ENCODE measurements around the gene DNASE1L3. TPM values are rescaled to one million over a fixed set of nuclear protein-coding genes. Genes with fewer than 3 reads are reported as not detected.
"Not testable (repeated sequence)": the region's sequence is repeated elsewhere in the genome, so short reads cannot be mapped to it uniquely, and the experiment has no call there.

Gene DNASE1L3
- polyA plus RNA-seq, 2 of the 4 experiments (the other 2 are of a cell fraction) = 0.19 TPM; not detected in 1

DNA sequence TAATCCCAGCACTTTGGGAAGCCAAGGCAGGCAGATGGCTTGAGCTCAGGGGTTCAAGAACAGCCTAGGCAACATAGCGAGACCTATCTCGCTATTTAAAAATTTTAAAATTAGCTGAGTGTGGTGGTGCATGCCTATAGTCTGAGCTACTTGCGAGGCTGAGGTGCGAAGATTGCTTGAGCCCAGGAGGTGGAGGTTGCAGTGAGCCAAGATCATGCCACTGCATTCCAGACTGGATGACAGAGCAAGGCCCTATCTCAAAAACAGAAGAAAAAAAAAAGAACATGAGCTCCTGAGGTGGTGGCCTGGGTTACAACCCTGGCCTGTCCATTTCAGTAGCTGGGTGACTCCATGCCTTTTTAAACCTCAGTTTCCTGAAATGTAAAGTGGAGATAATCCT, 7.2 kb downstream of the DNASE1L3 start:
- DNase-seq (ENCODE audit: low read depth in 1 of 2, low spot score in 1 of 2) (no peak), ATAC-seq (no peak), FAIRE-seq (no peak)
- Histone ChIP-seq H3K9me3 (no peaks in the 10 kb centered on the region), H3K4me1 (peaks cover 10% of the 10 kb centered on the region; the same call in 2 of the 3 replicates), H3K4me3 (no peak overlapping the region), H3K4me2 (no peak overlapping the region), H3K27ac (no peak overlapping the region)
- ChIA-PET POLR2A (no interaction called here), CTCF (interaction anchor here (1.3 to 5.3 kb wide), 5 partner anchors 11 to 102 kb away, joined by 3 to 28 read pairs (median 8); no protein-coding TSS in a partner anchor)
- TF ChIP-seq TP53 (CRISPR knock-in tag; IDR thresholded peaks at IDR 0.05) (no peak), EP300 (IDR thresholded peaks at IDR 0.05) (no peak), JUN (IDR thresholded peaks at IDR 0.05) (no peak), SREBF2 (IDR thresholded peaks at IDR 0.05) (no peak), CBX8 (IDR thresholded peaks at IDR 0.05) (no peak)
- WGBS (ENCODE audit: missing lambda C conversion rate) = 91% methylated on average over 4 of the region's 4 CpGs

DNA sequence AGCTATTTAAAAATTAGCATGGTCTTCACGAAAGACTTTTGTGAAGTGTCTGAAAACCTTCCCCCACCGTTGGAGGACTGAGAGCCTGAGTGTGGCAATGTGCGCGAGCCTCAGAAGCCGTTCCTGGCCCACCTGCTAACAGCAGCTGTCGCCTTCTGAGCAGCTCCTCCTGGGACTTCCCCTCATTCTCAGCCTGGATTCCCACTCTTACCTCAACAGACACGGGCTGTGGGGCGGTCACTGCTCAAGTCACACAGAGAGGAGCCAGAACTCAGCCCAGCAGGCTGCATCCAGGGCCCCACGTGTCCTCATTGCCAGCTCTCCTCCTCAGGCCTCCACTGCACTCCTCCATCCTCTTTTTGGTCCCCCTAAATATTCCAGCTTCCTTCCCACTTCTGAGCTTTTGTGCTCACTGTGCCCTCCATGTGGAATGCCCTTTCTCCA, 7.8 kb downstream of the DNASE1L3 start:
- no peak for ATAC-seq
- WGBS (ENCODE audit: missing lambda C conversion rate) = 72% methylated on average over 9 of the region's 9 CpGs
- no peak for DNase-seq (ENCODE audit: low read depth in 1 of 2, low spot score in 1 of 2)
- H3K4me3 ChIP-seq = no peak overlapping the region
- H3K27ac ChIP-seq = no peak overlapping the region
- POLR2A ChIA-PET = no interaction called here
- no peaks in the 10 kb centered on the region for H3K9me3 ChIP-seq
- no peak overlapping the region for H3K4me2 ChIP-seq
- CTCF ChIA-PET = interaction anchor here (0.6 to 5.3 kb wide), 7 partner anchors 11 to 261 kb away, joined by 3 to 28 read pairs (median 4); no protein-coding TSS in a partner anchor
- no peak for FAIRE-seq
- TF ChIP-seq CHD4 (IDR thresholded peaks at IDR 0.05; ENCODE audit: borderline replicate concordance) = no peak
- TF ChIP-seq USF2 (IDR thresholded peaks at IDR 0.05) = no peak
- TF ChIP-seq, protein P1, sequence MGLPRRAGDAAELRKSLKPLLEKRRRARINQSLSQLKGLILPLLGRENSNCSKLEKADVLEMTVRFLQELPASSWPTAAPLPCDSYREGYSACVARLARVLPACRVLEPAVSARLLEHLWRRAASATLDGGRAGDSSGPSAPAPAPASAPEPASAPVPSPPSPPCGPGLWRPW (IDR thresholded peaks at IDR 0.05) = no peak
- TF ChIP-seq KDM5A (IDR thresholded peaks at IDR 0.05) = no peak
- TF ChIP-seq EP300 (IDR thresholded peaks at IDR 0.05) = no peak
- TF ChIP-seq RCOR1 (IDR thresholded peaks at IDR 0.05; ENCODE audit: low read depth, low read length) = no peak
- TF ChIP-seq POLR2A (IDR thresholded peaks at IDR 0.05; ENCODE audit: low read length) = no peak
- TF ChIP-seq SREBF2 (IDR thresholded peaks at IDR 0.05) = no peak
- no peak for TF ChIP-seq GATA3 (IDR thresholded peaks at IDR 0.05; ENCODE audit: borderline replicate concordance)
- no peak for TF ChIP-seq HEYL (CRISPR knock-in tag; IDR thresholded peaks at IDR 0.05)
- TF ChIP-seq NPAS2 (CRISPR knock-in tag; IDR thresholded peaks at IDR 0.05; ENCODE audit: borderline replicate concordance) = no peak
- TF ChIP-seq ZSCAN20 (CRISPR knock-in tag; IDR thresholded peaks at IDR 0.05) = no peak
- peaks cover 10% of the 10 kb centered on the region; the same call in 2 of the 3 replicates for H3K4me1 ChIP-seq

GRCh38 chr3:58201451-58201850, 9.3 kb downstream of the DNASE1L3 start:
- H3K4me1 ChIP-seq; DNase-seq (ENCODE audit: low read depth in 1 of 2, low spot score in 1 of 2); H3K27ac ChIP-seq; FAIRE-seq; ATAC-seq; H3K4me2 ChIP-seq; H3K4me3 ChIP-seq; H3K9me3 ChIP-seq: not testable (repeated sequence)
- 37% methylated on average over 3 of the region's 3 CpGs for WGBS (ENCODE audit: missing lambda C conversion rate)
- ChIA-PET POLR2A (interaction anchor here (0.6 kb wide), 1 partner anchor 49 kb away, joined by 3 read pairs; no protein-coding TSS in a partner anchor), CTCF (interaction anchor here (1.1 to 5.3 kb wide), 3 partner anchors 12 to 105 kb away, joined by 4 to 28 read pairs (median 18); partner anchors contain the start of genes HTD2 and RPP14)

DNA sequence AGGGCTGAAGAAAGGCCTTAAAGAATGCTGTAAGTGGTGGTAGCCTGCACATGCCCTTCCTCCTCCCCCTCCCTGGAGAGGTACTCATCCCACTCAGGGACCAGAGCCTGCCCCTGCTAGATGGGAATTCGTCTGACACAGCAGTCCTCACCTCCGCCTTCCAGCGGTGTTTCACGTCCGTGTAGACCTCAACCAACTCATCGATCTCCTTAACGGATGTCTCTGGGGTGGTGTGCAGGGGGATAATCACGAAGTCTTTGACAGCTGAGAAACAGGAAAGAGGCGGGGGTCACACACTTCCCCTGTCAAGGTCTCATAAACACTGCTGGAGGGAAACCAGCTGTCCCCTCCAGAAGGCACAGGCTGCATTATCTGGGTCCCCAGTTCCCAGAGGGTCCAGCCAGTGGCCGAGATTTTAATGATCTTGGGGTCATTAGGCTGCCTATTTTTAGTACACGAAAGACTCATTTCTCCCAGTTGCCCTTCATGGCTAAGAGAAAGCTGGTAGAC, 9.9 kb downstream of the DNASE1L3 start:
- H3K4me2 ChIP-seq = no peak overlapping the region
- no peak overlapping the region for H3K4me3 ChIP-seq
- ATAC-seq = 0 out of 6 replicates have a peak, but pooled peaks of 1 of the 2 experiments have one; percentile 21
- no peak overlapping the region for H3K27ac ChIP-seq
- CTCF ChIA-PET = interaction anchor here (1.1 to 5.3 kb wide), 6 partner anchors 12 to 105 kb away, joined by 3 to 28 read pairs (median 4); partner anchors contain the start of genes ABHD6, HTD2 and RPP14
- no peak for DNase-seq (ENCODE audit: low read depth in 1 of 2, low spot score in 1 of 2)
- POLR2A ChIA-PET = interaction anchor here (1.4 kb wide), 1 partner anchor 105 kb away, joined by 4 read pairs; the partner anchor contains the start of genes HTD2 and RPP14
- H3K4me1 ChIP-seq = no peaks in the 10 kb centered on the region; the same call in 2 of the 3 replicates
- H3K9me3 ChIP-seq = no peaks in the 10 kb centered on the region
- no peak for FAIRE-seq
- 72% methylated on average over 11 of the region's 11 CpGs for WGBS (ENCODE audit: missing lambda C conversion rate)
- no peak for TF ChIP-seq CTCF (IDR thresholded peaks at IDR 0.05)
- TF ChIP-seq HOXA7 (CRISPR knock-in tag; IDR thresholded peaks at IDR 0.05) = no peak
- no peak for TF ChIP-seq ZSCAN20 (CRISPR knock-in tag; IDR thresholded peaks at IDR 0.05)
- TF ChIP-seq TFCP2L1 (CRISPR knock-in tag; IDR thresholded peaks at IDR 0.05) = no peak
- TF ChIP-seq SREBF2 (IDR thresholded peaks at IDR 0.05) = no peak
- no peak for TF ChIP-seq KDM5A (IDR thresholded peaks at IDR 0.05)
- TF ChIP-seq ZFP36 (IDR thresholded peaks at IDR 0.05; ENCODE audit: borderline replicate concordance, partially characterized antibody) = no peak
- TF ChIP-seq NR3C1 (IDR thresholded peaks at IDR 0.05) = no peak
- TF ChIP-seq CEBPB (IDR thresholded peaks at IDR 0.05) = no peak
- TF ChIP-seq REST (IDR thresholded peaks at IDR 0.05) = no peak
- TF ChIP-seq GATA3 (IDR thresholded peaks at IDR 0.05; ENCODE audit: borderline replicate concordance) = no peak
- TF ChIP-seq USF2 (IDR thresholded peaks at IDR 0.05) = no peak

All from A549 (cell line).